ENCODE data around the gene DHPS.
A peak's percentile ranks its signal among the peaks of the same experiment; 100 is the strongest.
"Not testable (repeated sequence)": the region's sequence is repeated elsewhere in the genome, so short reads cannot be mapped to it uniquely, and the experiment has no call there.

Gene DHPS

GRCh38 chr19:12681074-12681987, at the start of gene DHPS:
Gene DHPS, minus strand, starts transcription at chr19:12681880. Its CDS starts 114 bp downstream, at chr19:12681766.
- Histone ChIP-seq H3K27me3 (ENCODE audit: control insufficient read depth, insufficient read depth, low read length) (no peaks in the 10 kb centered on the region), H3K4me1 (ENCODE audit: control insufficient read depth, insufficient read depth, low read length) (no peaks in the 10 kb centered on the region), H3K4me3 (ENCODE audit: low read depth, low read length) (peak within 1 kb of the TSS; percentile 100), H3K36me3 (ENCODE audit: control insufficient read depth, insufficient read depth, low read length) (peaks cover 20% of the 10 kb centered on the region), H3K9ac (ENCODE audit: low read depth, low read length) (peak within 1 kb of the TSS; percentile 98), H3K9me3 (ENCODE audit: control insufficient read depth, insufficient read depth, low read length) (no peaks in the 10 kb centered on the region)

GRCh38 chr19:12731337-12731736, 49.7 kb upstream of the DHPS start:
- Histone ChIP-seq H3K4me1 (ENCODE audit: control insufficient read depth, insufficient read depth, low read length) (peaks cover 5% of the 10 kb centered on the region), H3K27me3 (ENCODE audit: control insufficient read depth, insufficient read depth, low read length) (no peaks in the 10 kb centered on the region), H3K9me3 (ENCODE audit: control insufficient read depth, insufficient read depth, low read length) (no peaks in the 10 kb centered on the region), H3K9ac (ENCODE audit: low read depth, low read length) (no peak overlapping the region), H3K36me3 (ENCODE audit: control insufficient read depth, insufficient read depth, low read length) (peaks cover 18% of the 10 kb centered on the region), H3K4me3 (ENCODE audit: low read depth, low read length) (no peak overlapping the region)

- no peak overlapping the region for H3K9ac ChIP-seq (ENCODE audit: low read depth, low read length)
- peaks cover 18% of the 10 kb centered on the region for H3K36me3 ChIP-seq (ENCODE audit: control insufficient read depth, insufficient read depth, low read length)
- H3K4me1 ChIP-seq (ENCODE audit: control insufficient read depth, insufficient read depth, low read length), result peaks cover 5% of the 10 kb centered on the region
Measured at GRCh38 chr19:12730064-12730463, 48.4 kb upstream of the DHPS start.

GRCh38 chr19:12727745-12728433, 46.2 kb upstream of the DHPS start:
- Histone ChIP-seq H3K9ac (ENCODE audit: low read depth, low read length) (no peak overlapping the region), H3K27me3 (ENCODE audit: control insufficient read depth, insufficient read depth, low read length) (no peaks in the 10 kb centered on the region), H3K4me1 (ENCODE audit: control insufficient read depth, insufficient read depth, low read length) (peaks cover 5% of the 10 kb centered on the region), H3K9me3 (ENCODE audit: control insufficient read depth, insufficient read depth, low read length) (no peaks in the 10 kb centered on the region), H3K36me3 (ENCODE audit: control insufficient read depth, insufficient read depth, low read length) (peaks cover 18% of the 10 kb centered on the region), H3K4me3 (ENCODE audit: low read depth, low read length) (no peak overlapping the region)

More at GRCh38 chr19:12730064-12730463, 48.4 kb upstream of the DHPS start:
- no peaks in the 10 kb centered on the region for H3K9me3 ChIP-seq (ENCODE audit: control insufficient read depth, insufficient read depth, low read length)
- H3K27me3 ChIP-seq (ENCODE audit: control insufficient read depth, insufficient read depth, low read length), result no peaks in the 10 kb centered on the region
- H3K4me3 ChIP-seq (ENCODE audit: low read depth, low read length), result no peak overlapping the region

- H3K36me3 ChIP-seq (ENCODE audit: control insufficient read depth, insufficient read depth, low read length), result peaks cover 18% of the 10 kb centered on the region
- H3K27me3 ChIP-seq (ENCODE audit: control insufficient read depth, insufficient read depth, low read length), result no peaks in the 10 kb centered on the region
- H3K9me3 ChIP-seq (ENCODE audit: control insufficient read depth, insufficient read depth, low read length), result no peaks in the 10 kb centered on the region
- no peak overlapping the region for H3K9ac ChIP-seq (ENCODE audit: low read depth, low read length)
- no peak overlapping the region for H3K4me3 ChIP-seq (ENCODE audit: low read depth, low read length)
- peaks cover 5% of the 10 kb centered on the region for H3K4me1 ChIP-seq (ENCODE audit: control insufficient read depth, insufficient read depth, low read length)
Measured at GRCh38 chr19:12726988-12727316, 45.3 kb upstream of the DHPS start.

- H3K9me3 ChIP-seq (ENCODE audit: control insufficient read depth, insufficient read depth, low read length); H3K27me3 ChIP-seq (ENCODE audit: control insufficient read depth, insufficient read depth, low read length); H3K4me3 ChIP-seq (ENCODE audit: low read depth, low read length); H3K36me3 ChIP-seq (ENCODE audit: control insufficient read depth, insufficient read depth, low read length); H3K9ac ChIP-seq (ENCODE audit: low read depth, low read length); H3K4me1 ChIP-seq (ENCODE audit: control insufficient read depth, insufficient read depth, low read length): not testable (repeated sequence)
Measured at GRCh38 chr19:12725612-12726011, 43.9 kb upstream of the DHPS start.

GRCh38 chr19:12723641-12724426, 42.2 kb upstream of the DHPS start, which contains the start of gene TNPO2:
Gene TNPO2, minus strand, starts transcription at chr19:12723932. Its CDS starts 2,955 bp downstream, at chr19:12720977.
- Histone ChIP-seq H3K27me3 (ENCODE audit: control insufficient read depth, insufficient read depth, low read length) (no peaks in the 10 kb centered on the region), H3K36me3 (ENCODE audit: control insufficient read depth, insufficient read depth, low read length) (peaks cover 4% of the 10 kb centered on the region), H3K9ac (ENCODE audit: low read depth, low read length) (peak within 1 kb of the TSS; percentile 66), H3K4me1 (ENCODE audit: control insufficient read depth, insufficient read depth, low read length) (peaks cover 5% of the 10 kb centered on the region), H3K4me3 (ENCODE audit: low read depth, low read length) (peak within 1 kb of the TSS; percentile 84), H3K9me3 (ENCODE audit: control insufficient read depth, insufficient read depth, low read length) (no peaks in the 10 kb centered on the region)

- Histone ChIP-seq H3K36me3 (ENCODE audit: control insufficient read depth, insufficient read depth, low read length) (peaks cover 8% of the 10 kb centered on the region), H3K27me3 (ENCODE audit: control insufficient read depth, insufficient read depth, low read length) (no peaks in the 10 kb centered on the region), H3K9me3 (ENCODE audit: control insufficient read depth, insufficient read depth, low read length) (no peaks in the 10 kb centered on the region), H3K4me3 (ENCODE audit: low read depth, low read length) (peak overlapping the region; percentile 84), H3K9ac (ENCODE audit: low read depth, low read length) (peak overlapping the region; percentile 66), H3K4me1 (ENCODE audit: control insufficient read depth, insufficient read depth, low read length) (peaks cover 5% of the 10 kb centered on the region)
Measured at GRCh38 chr19:12723381-12723640, 41.6 kb upstream of the DHPS start.

- Histone ChIP-seq H3K4me1 (ENCODE audit: control insufficient read depth, insufficient read depth, low read length) (peaks cover 5% of the 10 kb centered on the region), H3K9me3 (ENCODE audit: control insufficient read depth, insufficient read depth, low read length) (no peaks in the 10 kb centered on the region), H3K9ac (ENCODE audit: low read depth, low read length) (peak overlapping the region; percentile 66), H3K36me3 (ENCODE audit: control insufficient read depth, insufficient read depth, low read length) (peaks cover 9% of the 10 kb centered on the region), H3K27me3 (ENCODE audit: control insufficient read depth, insufficient read depth, low read length) (no peaks in the 10 kb centered on the region), H3K4me3 (ENCODE audit: low read depth, low read length) (peak overlapping the region; percentile 84)
Measured at GRCh38 chr19:12722566-12723380, 41.1 kb upstream of the DHPS start.

- H3K36me3 ChIP-seq (ENCODE audit: control insufficient read depth, insufficient read depth, low read length), result peaks cover 9% of the 10 kb centered on the region
- peak overlapping the region; percentile 50 for H3K9ac ChIP-seq (ENCODE audit: low read depth, low read length)
- H3K4me3 ChIP-seq (ENCODE audit: low read depth, low read length), result peak overlapping the region; percentile 84
- peaks cover 5% of the 10 kb centered on the region for H3K4me1 ChIP-seq (ENCODE audit: control insufficient read depth, insufficient read depth, low read length)
- no peaks in the 10 kb centered on the region for H3K9me3 ChIP-seq (ENCODE audit: control insufficient read depth, insufficient read depth, low read length)
- H3K27me3 ChIP-seq (ENCODE audit: control insufficient read depth, insufficient read depth, low read length), result no peaks in the 10 kb centered on the region
Measured at GRCh38 chr19:12721656-12722565, 40.2 kb upstream of the DHPS start.

All from iPS-15b (cell line).